Limb (tissue), 2 donors: Measurements from ENCODE around the gene CGNL1.

Experiments
- DNase-seq, 2 donors: peaks; one replicate each; pipeline ENCODE4 v3.0.0-alpha.2; 2016; ENCODE audit errors: extremely low spot score in 2 of 2

Gene CGNL1

DNA sequence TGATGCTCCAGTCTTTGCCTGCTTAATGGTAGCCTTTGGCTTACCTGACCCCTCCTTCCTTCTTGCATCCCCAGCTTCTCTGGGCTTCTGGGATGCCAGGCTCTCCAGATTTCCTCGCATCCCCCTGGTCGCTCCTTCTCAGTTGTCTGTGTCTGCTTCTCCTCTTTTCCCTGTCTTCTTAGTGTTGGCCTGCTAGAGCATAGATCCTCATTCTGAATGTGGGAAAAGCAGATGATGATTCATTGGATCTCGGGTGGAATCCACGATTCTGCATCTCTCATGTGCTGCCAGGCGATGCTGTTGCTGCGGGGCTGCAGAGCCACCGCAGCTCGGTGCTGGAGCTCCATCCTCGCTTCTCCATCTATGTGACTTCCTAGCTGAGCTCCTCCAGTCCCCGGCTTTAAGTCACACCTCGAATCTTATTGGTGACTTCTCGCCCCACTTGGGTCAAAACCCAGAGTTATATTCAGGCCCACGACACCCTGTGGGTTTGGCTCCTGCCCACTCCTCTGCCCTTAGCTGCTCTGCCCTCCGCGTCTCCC is 47.4 kb downstream of the CGNL1 start:
- DNase-seq = no peak

DNA sequence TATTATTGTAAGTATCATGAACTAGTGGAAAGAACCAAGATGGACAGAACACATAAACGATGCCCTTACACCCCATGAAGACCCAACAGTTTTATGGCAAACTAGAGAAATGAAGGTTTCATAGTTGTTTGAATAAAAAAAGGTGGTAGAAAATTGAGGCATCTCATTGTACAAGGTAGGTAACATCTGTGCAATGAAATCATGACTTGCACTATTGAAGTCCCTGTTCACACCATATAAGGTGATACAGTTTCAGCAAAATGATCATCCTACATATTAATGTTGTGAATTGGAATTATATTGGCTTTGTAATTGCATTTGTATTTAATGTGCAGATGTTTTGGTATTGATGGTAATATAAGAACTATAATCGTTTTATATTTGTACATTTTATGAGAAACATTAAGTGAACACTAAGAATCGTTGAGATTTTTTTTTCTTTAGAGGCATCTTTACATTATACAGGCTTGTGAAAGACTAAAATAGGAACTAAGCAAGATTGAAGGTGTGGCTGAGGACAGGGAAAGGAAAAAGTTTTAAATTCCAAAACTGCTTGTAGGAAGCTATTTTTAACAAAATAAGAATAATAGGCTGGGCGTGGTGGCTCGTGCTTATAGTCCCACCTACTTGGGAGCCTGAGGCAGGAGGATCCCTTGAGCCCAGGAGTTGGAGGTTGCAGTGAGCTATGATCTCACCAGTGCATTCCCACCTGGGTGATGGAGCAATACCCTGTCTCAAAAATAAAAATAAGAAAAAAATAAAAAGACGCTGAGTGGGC is 48.5 kb downstream of the CGNL1 start:
- DNase-seq = no peak

DNA sequence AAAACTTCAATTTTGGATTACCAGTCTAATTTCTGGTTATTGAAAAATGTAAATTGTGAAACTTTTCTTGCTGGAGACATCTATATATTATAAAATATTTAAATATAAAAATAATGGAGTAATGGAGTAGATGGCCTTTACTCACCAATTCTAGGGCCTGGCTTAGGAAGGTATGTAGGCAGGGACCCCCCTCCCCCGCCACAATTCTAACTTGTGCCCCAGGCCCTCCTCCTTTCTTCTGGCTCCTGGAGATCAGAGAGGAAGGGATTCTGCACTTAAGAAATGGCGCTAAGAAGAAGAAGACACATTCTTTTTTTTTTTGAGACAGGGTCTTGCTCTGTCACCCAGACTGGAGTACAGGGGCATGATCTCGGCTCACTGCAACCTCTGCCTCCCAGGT is 49.5 kb downstream of the CGNL1 start:
- DNase-seq = no peak

DNA sequence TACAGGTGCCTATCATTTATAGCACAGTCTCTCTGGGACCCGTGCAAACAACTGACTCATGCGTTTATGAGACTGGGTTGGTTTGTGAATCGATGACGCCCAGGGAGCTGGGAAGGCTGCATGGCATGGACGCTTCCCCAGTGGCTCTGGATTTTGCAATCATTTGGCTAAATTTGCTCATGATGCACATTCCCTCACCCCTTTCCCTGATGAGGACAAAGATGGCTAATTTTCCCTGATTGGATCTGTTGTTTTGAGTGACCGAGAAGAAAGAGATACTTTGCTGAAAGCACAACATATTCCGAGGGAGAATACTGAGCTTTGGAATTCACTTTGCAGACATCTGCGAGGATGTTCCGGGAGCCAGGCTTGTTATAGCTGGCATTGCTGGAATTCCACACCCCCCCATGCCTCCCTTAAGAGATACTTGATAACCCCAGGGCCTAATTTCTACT is 51.1 kb downstream of the CGNL1 start:
- DNase-seq = no peak

DNA sequence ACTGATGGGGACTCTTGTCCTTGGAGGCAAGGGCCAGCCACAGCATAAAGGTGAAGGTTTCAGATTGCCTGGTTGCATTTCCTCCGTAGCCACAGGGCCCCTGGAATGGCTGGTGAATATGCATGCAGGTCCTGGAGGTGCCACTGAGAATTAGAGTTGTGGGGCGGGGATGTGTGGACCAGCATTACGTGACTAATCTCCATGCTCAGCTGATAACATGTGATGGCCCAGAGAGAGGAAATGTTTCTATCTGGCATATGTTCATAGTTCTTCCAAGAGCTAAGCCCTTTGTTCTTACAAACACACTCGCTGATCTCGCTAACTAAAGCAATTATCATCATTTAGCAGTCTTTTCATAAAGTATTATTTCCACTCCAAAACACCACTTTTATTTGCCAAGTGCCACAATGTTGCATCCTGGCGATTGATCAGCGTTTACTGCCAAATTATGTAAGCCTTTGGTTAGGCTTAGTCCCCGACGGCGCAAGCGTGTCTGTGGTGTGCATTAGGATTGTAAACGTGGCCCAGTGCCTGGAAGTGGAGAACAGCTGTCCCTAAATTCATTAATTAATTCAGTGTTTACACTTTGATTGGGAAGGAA is 55.9 kb downstream of the CGNL1 start:
- DNase-seq = no peak

DNA sequence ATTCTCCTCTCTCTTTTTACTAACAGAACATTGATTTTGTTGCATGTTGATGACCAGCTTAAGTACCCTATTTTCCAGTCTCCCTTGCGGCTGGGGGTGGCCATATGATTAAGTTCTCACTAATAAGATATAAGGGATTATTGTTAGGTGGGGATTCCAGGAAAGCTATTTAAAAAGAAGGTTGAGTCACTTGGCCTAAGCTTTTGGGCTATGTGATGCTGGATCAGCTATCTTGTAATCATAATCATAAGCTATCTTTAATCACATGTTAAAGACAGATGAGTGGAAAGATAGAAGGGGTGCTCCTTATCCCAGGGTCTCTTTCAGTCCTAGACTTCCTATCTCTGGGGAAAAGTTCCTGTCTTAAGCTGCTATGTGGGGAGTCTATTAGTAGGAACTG is 59.9 kb downstream of the CGNL1 start:
- no peak for DNase-seq

DNA sequence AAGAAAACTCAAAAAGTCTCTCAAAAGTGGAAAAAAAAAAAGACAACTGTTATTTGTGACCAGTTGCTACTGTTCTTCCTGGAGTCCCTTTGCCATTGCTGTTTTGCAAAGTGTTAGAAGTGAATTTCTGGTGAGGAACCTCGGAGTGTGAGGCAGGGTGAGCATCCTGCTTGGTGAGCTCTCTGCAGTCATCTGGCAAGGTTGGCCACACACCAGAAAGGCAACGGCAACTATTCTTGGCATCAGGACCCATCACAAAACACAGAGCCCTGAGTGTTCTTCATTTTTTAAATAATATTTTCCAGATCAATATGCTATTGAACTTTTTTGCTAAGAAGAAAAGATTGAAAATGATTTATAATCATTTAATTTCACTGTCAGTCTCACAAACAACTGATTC is 60.7 kb downstream of the CGNL1 start:
- DNase-seq = no peak

DNA sequence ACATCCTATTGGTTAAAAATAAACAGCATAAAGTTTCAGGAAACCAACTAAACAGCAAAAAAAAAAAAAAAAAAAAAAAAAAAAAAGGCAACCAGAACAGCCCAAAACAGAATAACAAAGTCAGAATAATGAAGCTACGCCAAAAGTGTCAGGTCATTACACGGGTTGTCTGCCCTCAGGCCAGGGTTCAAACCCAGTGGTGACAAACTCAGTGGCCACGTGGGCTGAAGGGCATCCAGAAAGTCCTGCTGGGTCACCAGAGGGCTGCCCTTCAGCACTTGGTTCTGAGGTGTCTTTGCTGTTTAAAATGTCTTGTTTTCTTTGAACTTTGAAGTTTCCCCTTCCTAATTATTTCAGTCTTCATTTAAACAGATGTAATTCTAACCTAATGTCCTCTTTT is 61.3 kb downstream of the CGNL1 start:
- no peak for DNase-seq

DNA sequence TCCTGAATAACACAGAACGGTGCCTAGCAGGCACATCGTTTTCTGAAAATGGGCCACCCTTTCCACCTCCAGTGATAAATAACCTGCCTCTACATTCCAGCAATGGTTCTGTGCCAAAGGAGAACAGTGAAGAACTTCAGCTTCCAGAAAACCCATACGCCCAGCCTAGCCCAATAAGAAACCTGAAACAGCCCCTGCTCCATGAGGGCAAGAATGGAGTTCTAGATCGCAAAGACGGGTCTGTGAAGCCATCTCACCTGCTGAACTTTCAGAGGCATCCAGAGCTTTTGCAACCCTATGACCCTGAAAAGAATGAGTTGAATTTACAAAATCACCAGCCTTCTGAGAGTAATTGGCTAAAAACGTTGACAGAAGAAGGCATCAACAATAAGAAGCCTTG is 61.9 kb downstream of the CGNL1 start:
- DNase-seq = no peak

DNA sequence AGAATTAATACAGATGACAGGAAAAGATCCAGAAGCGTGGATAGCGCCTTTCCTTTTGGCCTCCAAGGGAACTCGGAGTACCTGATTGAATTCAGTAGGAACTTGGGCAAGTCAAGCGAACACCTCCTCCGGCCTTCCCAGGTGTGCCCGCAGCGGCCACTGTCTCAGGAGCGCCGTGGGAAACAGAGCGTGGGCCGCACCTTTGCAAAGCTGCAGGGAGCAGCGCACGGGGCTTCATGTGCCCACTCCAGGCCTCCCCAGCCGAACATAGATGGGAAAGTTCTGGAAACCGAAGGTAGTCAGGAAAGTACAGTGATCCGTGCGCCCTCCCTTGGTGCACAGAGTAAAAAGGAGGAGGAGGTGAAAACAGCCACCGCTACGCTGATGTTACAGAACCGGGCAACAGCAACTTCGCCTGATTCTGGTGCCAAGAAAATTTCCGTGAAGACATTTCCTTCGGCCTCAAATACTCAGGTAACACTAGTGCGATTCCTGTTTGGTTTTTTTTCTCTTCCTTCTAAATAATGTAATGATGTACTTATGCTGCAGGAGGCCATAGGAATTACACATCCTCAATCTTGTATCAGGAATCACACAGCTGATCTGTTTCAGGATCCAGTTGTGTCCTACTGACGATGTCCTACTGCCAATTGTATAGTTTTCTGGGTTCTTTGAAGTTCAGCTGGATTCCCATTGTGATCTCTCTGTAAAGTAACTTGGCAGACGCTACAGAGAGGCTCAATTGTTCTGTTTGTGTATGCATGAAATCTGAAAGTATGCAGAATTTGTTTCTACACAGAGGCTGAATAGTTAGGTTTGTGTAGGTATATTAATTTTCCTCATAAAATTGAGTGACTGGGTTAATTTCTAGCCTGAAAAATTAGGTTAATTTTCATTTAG is 63.1 kb downstream of the CGNL1 start:
- no peak for DNase-seq

DNA sequence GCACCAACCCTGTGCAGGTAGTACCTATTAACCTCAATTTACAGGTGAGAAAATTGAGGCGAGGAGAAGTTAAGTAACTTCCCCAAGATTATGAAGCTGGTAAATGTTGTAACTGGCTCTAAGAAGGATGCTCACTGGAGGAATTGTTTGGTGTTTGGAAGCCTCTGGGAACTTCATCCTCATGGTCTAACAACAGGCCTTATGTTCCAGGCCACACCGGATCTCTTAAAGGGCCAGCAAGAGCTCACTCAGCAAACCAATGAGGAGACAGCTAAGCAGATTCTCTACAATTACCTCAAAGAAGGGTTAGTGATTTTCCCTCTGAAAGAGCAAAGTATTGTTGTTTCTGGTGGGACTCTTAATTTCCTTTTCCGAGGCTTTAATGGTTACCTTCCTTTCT is 63.9 kb downstream of the CGNL1 start:
- DNase-seq = no peak

DNA sequence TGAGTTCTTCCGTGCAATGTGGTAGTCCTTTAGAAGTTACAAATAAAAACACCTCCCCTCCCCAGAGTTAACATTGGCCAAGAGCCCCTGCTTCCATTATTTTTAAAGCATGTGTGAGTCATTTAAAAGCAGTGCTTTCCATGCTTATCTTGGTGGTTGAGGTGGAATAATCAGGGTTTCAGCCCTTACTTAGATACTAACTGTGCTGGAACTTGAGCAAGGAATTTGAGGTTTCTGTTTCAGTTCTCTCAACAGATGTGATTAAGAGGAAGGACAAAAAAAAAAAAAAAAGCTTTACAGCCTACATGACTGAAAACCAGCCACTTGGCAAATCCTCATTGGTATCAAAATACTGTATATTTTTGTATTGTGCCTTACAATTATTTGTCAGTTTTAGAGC is 64.5 kb downstream of the CGNL1 start:
- DNase-seq = no peak

DNA sequence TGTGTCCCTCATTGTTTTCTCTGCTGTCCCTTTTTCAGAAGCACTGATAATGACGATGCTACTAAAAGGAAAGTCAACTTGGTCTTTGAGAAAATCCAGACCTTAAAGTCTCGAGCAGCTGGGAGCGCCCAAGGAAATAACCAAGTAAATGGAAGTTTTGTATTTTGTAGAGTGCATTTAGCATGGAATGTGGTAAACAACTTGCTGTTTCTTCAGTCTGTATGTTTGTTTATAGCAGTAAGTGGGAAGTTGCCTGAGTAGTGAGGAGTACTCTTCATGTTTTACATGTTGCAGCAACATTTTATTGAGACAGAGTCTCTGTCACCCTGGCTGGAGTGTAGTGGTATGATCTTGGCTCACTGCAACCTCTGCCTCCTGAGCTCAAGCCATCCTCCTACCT is 66.0 kb downstream of the CGNL1 start:
- DNase-seq = no peak

DNA sequence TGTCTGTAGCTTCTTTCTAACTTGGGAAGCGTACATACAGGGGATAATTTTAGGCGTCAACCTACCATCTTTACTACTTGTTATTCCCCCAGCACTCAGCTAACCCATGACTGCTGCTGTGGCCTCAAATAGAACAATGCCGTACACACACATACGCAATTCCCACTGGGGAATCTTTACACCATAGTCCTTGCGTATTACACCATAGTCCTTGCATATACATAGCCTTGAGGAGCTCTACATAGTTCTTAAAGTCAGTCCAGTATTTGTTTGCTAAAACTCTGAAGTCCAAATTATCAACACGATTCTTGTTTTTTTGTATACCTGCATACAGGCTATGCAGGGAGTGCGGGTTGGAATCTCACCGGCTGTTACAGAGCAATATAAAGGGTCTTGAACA is 67.2 kb downstream of the CGNL1 start:
- DNase-seq = no peak

DNA sequence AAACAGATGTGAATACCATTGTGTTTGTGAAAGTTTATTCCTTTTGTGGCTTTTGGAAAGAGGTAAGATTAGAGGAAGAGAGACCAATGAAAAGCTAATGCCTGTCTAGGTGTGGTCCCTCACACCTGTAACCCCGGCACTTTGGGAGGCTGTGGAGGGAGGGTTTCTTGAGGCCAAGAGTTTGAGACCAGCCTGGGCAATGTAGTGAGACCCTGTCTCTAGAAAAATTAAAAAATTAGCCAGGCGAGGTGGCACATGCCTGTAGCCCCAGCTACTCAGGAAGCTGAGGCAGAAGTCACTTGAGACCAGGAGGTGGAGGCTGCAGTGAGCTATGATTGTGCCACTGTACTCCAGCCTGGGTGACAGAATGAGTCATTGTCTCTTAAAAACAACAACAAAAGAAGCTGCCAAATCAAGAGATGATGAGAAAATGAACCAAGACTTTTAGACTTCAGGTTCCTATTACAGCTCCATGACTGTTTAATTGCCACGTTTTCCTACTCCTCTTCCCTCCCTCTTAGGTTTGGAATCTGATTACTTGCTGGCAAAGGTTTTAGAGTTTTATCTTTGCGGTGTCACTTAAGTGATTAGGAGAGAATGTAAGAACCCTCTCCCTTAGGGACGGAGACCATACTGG is 68.7 kb downstream of the CGNL1 start:
- DNase-seq = no peak

DNA sequence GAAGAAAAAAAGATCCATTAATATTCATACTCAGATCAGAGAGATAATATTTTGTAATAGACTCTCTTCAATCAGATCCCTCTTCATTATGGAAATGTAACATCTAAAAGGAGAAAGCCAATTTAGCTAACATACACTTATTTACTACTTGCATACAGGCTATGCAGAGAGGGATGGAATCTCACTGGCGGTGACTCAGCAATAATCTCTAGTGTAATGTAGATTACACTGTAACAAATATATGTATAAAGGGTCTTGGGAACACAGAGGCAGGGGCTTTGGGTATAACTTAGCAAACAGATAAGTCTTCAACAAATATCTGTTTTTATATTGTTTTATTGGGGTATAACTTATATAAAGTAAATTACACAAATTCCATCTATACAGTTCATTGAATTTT is 69.6 kb downstream of the CGNL1 start:
- DNase-seq = no peak

DNA sequence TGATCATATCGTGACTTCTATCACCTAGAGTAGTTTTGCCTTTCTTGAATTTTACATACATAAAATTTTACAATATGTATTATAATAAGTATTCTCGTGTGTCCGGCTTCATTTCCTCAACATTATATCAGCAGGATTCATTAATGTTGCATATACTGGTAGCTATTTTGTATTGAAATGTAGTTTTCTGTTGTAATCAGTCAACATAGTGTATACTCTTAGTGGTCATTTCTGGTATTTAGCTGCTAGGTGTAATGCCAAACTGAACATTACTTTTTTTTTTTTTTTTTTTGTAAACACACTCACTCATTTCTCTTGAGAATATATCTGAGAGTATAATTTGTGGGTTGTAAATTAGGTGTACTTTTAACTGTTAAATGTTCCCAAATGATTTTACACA is 70.1 kb downstream of the CGNL1 start:
- DNase-seq = no peak

DNA sequence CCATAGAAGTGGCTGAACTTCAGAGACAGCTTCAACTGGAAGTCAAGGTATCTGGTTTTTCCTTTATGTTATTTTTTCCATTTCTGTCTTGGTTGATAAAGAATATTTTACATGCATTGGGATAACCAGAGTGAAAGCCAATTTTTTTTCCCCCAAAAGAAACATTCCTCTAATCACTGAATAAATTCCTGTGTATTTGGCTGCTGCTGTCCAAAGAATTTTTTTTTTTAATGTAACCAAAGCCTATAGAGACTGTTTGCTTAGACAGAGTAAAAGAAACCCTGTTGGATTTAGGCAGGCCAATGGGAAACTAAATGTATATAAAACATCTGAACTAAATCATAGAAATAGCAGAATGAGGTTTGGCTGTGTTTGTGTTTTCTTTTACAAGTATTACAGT is 75.2 kb downstream of the CGNL1 start:
- no peak for DNase-seq

DNA sequence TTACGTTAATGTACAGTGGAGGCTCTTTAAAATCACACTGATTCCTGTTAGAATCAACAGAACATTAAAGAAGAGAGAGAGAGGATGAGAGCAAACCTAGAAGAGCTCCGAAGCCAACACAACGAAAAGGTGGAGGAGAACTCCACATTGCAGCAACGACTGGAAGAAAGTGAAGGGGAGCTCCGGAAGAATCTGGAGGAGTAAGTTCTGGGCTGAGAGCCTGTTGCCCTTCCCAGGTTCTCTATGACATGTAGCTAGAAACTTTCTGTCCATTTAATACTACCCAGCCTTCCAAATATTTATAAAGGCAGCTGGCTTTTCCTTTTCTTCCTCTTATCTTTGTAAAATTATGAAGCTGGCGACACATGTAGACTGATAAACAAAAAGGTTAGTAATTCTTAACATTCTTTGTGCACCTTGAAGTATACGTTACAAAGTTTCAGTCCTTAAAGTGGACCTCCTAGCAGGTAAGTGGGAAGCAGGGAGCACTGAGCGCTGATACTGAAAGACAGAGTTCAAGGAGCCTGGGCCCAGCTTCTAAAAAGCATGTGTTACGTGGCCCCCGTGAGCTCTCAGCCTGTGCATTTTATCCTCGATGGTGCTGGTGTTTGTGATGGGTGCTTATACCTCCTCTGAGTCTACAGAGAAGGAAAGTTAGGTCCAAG is 75.9 kb downstream of the CGNL1 start:
- no peak for DNase-seq

DNA sequence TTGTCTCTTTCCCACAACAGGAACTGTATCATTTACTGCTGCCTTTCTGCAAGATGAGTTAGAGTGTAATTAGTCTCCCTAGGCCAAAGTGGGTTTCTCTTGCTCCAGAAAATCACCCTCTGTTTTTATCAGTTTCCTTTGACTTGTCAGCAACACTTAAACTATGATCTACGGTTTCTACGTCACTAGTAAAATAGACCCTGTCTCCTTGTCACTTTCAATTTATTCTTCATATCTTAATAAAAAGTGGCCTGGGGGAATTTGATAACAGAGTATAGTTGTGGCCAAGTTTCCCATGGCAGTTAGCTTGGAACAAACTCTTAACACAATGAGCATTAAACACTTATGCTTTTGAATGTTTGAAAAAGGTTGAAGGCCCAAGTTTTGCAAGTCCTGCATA is 79.6 kb downstream of the CGNL1 start:
- DNase-seq = no peak

DNA sequence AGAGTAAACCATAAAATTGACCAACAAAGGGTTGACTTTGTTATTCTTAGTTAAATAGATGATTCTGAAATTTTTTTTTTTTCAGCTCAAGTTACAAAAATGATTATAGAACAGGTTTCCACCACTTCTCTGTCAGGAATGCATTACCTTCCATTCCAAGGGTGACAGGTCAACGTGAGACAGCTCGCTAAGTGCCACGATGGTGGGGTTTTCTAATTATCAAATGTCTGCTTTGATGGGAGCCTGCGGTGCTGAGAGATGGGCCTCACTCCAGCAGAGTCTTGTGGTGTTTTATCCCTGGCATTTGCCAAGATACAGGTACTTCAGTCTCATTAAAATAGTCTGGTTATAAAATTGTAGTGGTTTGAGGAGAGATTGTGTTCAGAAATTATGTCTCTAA is 80.3 kb downstream of the CGNL1 start:
- no peak for DNase-seq
